GM12864 (cell line): ENCODE measurements around the gene ENGASE.

Source experiments
- DNase-seq: peaks from one replicate; pipeline ENCODE4 v3.0.0-alpha.2; 2011; ENCODE audit warnings: low read depth
- H3K4me3 ChIP-seq: 2 replicates; pipeline ENCODE4 v1.5.1; 2011; ENCODE audit warnings: mild to moderate bottlenecking, low read depth, low read length, control low read depth
- TF ChIP-seq, protein P1 (sequence below): IDR thresholded peaks from 2 replicates; pipeline ENCODE4 v1.5.1; 2011; ENCODE audit warnings: low read depth, mild to moderate bottlenecking, moderate library complexity, low read length, control low read depth, inconsistent platforms; ENCODE audit errors: missing control alignments

The ENGASE gene

DNA sequence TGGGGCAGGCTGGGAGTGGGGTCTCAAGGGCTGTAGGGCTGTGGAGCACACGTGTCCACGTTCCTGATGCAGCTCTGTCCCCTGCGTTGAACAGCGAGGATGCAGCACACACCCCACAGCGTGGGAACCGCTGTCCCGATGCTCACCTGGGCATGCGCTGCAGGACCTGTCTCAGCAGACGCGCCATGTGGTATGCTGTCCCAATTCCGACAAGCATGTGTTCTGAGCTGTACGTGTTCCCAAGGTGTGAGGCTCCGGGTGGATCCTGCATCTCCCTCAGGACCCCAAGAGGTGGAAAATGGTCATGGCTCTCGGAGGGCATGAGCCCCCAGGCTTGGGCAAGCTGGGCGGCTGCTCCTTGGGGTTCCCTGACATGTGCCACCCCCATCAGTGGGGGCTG, 34.2 kb downstream of the ENGASE start:
- TF ChIP-seq, protein P1, sequence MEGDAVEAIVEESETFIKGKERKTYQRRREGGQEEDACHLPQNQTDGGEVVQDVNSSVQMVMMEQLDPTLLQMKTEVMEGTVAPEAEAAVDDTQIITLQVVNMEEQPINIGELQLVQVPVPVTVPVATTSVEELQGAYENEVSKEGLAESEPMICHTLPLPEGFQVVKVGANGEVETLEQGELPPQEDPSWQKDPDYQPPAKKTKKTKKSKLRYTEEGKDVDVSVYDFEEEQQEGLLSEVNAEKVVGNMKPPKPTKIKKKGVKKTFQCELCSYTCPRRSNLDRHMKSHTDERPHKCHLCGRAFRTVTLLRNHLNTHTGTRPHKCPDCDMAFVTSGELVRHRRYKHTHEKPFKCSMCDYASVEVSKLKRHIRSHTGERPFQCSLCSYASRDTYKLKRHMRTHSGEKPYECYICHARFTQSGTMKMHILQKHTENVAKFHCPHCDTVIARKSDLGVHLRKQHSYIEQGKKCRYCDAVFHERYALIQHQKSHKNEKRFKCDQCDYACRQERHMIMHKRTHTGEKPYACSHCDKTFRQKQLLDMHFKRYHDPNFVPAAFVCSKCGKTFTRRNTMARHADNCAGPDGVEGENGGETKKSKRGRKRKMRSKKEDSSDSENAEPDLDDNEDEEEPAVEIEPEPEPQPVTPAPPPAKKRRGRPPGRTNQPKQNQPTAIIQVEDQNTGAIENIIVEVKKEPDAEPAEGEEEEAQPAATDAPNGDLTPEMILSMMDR: no peak
- DNase-seq: no peak
- H3K4me3 ChIP-seq: no peak overlapping the region

DNA sequence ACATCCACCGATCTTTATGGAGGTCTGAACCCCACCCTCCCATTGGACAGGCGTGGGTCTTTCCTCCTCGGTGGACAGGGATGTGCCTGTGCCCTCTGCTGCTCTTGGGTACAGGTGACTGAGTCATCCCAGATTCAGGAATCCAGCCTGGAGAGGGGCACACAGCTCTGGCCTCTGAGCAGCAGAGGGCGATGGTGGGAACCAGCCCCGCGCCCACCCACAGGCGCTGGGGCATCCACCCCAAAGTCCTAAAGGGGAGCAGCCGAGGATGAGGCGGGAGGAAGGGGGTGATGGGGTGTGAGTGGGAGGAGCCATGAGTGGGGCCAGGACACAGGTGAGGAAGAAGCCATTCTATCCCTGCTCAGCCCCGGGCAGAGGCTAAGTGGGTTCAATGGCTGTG, 35.0 kb downstream of the ENGASE start:
- no peak for DNase-seq
- H3K4me3 ChIP-seq: no peak overlapping the region
- TF ChIP-seq, protein P1: no peak

DNA sequence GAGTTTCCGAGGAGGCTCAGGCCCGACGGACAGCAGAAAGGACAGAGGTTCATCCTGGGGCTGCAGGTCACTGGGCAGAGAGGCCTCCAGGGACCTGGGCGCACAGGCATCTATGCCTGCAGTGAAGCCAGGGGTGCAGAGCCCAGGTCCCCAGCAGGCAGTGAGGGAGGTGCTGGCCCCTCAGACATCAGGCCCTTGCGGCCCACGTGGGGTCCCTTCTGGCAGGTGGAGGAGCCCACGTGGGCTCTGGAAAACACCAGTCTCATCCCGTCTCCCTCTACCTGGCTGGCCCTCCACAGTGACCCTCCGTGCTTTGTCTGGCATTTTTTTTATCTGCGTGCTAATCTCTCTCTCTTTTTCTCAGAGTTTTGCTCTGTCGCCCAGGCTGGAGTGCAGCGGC, 36.5 kb downstream of the ENGASE start:
- DNase-seq: no peak
- TF ChIP-seq, protein P1: no peak
- H3K4me3 ChIP-seq: no peak overlapping the region

DNA sequence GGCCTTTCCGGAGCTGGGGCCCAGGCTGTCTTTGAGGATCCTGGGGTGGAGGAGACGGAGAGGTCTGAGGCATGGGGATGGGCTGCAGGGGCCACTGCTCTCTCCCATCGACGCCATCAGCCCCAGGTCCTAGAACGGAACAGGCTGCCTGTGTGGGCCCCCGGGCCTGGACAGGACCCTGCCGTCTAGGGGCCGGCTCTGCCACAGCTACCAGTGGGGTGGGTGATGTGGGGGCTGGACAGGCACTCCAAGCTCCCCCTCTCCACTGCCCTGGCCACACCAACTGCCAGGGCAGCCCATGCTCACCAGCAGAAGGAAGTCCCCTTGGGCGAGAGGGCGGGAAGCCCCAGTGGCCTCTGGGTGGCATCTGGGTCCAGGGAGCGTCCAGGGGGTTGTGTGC, 37.8 kb downstream of the ENGASE start:
- H3K4me3 ChIP-seq: no peak overlapping the region
- TF ChIP-seq, protein P1: no peak
- no peak for DNase-seq

DNA sequence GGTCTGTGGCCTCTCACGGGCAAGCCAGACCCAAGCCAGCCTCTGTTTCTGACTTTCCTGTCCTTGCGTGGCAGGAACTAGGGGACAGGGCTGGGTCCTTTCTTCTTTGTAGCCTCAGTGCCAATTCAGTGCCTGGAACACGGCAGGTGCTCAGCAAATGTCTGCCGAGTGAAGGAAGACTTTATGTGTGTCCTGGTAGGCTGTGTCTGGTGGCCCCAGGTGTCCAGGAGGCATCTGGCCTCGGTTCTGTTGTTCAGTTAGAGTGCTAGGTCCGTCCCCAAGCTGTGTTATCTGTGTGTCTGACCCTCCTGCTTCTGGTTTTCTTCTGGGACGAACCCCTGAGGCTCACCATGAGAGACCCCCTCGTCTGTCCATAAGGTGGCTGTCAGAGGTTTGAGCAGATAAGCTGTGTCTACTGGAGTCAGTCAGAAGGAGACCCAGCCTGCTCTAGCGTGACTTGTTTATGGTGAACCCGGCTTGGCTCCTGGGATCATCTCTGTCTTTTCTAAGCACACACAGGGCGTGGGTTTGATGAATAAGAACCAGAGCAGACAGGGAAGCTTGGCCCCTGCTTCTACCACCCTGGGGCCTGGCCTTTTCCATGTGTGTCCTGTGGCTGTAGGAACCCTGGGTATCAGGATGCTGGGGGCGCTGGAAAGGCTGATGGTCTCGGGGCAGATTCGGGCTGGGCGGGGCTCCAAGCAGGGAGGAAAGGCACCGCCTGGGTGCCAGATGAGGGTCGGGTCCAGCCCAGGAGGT, 39.3 kb downstream of the ENGASE start:
- no peak overlapping the region for H3K4me3 ChIP-seq
- TF ChIP-seq, protein P1: no peak
- DNase-seq: no peak

DNA sequence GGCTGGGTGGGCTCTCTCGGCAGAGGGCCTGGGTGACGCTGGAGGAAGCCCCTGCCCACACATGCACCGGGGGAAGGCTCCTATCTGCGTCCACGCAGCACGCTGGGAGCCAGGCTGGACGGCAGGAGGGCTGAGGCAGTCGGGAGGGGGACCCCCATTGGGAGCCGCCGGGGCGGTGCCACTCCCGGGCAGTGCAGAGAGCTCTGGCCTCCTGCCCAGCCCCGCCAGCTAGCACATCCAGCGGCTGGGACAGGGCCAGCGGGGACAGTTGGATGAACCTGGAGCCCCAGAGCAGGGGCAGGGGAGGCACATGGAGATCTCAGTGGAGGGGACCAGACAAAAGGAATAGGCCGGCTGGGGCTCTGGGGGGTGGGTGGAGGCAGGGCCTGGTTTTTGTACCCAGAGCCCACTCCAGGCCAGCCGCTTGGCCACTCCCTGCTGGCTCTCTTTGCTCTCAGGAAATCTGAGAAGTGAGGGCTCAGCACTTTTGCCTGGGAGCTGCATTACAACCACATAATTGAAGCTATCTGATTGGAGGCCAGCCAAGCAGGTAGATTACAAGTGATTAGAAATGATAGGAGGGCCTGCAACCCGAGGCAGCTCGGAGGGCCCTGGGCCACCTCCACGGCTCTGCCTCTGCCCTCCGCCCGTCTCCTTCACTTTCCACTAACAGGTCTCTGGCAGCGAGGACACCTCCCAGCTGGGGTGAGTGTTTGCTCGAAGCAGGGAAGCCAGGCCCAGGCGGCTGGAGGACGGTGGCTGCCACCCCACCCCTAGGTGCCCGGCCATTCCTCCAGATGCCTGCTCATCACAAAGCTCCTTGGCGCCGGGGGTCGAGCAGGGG, 40.1 kb downstream of the ENGASE start:
- no peak for DNase-seq

More for the DNA sequence above, 40.1 kb downstream of the ENGASE start:
- TF ChIP-seq, protein P1: no peak
- H3K4me3 ChIP-seq: no peak overlapping the region
